Measurements from ENCODE around the gene CCDC192. TPM values are rescaled to one million over a fixed set of nuclear protein-coding genes. Genes with fewer than 3 reads are reported as not detected.

The CCDC192 gene
- total and polyA plus RNA-seq, 2 donors (not counting 3 experiments of a cell fraction or from before 2014, with no cell fraction given): not detected

DNA sequence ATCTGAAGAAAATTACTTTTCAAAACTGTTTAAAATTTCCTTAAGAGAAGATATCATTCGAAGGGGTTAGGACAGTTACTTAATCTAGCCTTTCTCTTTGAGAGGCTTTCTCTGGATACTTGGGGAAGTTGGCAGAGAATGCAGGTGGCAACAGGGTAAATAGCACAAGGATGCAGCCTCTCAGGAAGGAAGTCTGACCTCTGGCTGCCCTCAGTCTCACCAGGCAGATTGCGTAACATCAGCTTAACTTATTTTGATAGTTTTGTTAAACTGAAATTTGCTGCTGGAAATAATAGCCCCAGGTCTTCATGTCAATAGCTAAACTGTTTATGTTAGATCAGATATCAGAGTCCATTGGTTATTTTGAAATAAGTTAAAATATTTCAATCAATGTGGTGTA lies 20.4 kb downstream of the CCDC192 start:
- H3K4me2 ChIP-seq (ENCODE audit: insufficient read depth, low read length): peak overlapping the region; percentile 37
- H3K9ac ChIP-seq (replicated peaks; ENCODE audit: extremely low read depth, insufficient read depth, low read length): no peak overlapping the region
- TF ChIP-seq JUN (IDR thresholded peaks at IDR 0.05; ENCODE audit: borderline replicate concordance, insufficient read depth, insufficient read length, low read depth): peak; percentile 42
- TF ChIP-seq, protein P1, sequence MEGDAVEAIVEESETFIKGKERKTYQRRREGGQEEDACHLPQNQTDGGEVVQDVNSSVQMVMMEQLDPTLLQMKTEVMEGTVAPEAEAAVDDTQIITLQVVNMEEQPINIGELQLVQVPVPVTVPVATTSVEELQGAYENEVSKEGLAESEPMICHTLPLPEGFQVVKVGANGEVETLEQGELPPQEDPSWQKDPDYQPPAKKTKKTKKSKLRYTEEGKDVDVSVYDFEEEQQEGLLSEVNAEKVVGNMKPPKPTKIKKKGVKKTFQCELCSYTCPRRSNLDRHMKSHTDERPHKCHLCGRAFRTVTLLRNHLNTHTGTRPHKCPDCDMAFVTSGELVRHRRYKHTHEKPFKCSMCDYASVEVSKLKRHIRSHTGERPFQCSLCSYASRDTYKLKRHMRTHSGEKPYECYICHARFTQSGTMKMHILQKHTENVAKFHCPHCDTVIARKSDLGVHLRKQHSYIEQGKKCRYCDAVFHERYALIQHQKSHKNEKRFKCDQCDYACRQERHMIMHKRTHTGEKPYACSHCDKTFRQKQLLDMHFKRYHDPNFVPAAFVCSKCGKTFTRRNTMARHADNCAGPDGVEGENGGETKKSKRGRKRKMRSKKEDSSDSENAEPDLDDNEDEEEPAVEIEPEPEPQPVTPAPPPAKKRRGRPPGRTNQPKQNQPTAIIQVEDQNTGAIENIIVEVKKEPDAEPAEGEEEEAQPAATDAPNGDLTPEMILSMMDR (IDR thresholded peaks at IDR 0.05; ENCODE audit: extremely low read depth in 1 of 2, insufficient read depth in 1 of 2, low read depth in 1 of 2, low read length in 2 of 2): no peak
- no peak overlapping the region for H2AFZ ChIP-seq (ENCODE audit: low read depth, low read length)
- H3K9me3 ChIP-seq (replicated peaks; ENCODE audit: control insufficient read depth, insufficient read depth, low read length): no peaks in the 10 kb centered on the region
- H3K27ac ChIP-seq (ENCODE audit: insufficient read depth, low read depth, low read length): no peak overlapping the region
- POLR2A ChIA-PET: interaction anchor here (0.5 kb wide), 1 partner anchor 404 kb away, joined by 6 read pairs; no protein-coding TSS in a partner anchor
- H3K79me2 ChIP-seq (ENCODE audit: control insufficient read depth, insufficient read depth, low read length): no peaks in the 10 kb centered on the region
- FAIRE-seq (peak; percentile 87), DNase-seq (ENCODE audit: low read depth, low spot score) (peak; percentile 81)
- H4K20me1 ChIP-seq (replicated peaks; ENCODE audit: control insufficient read depth, extremely low read depth, insufficient read depth, low read length): no peaks in the 10 kb centered on the region
- no peak overlapping the region for H3K4me3 ChIP-seq (replicated peaks in 1 of 3; ENCODE audit: insufficient read depth in 1 of 3, low read depth in 1 of 3, low read length in 3 of 3)
- no peaks in the 10 kb centered on the region for H3K9me1 ChIP-seq (replicated peaks; ENCODE audit: control insufficient read depth, extremely low read depth, insufficient read depth, low read length)
- H3K4me1 ChIP-seq (ENCODE audit: control insufficient read depth, extremely low read depth, insufficient read depth, low read length): peaks cover 10% of the 10 kb centered on the region
- CTCF ChIA-PET: interaction anchor here (1.5 kb wide), 1 partner anchor 159 kb away, joined by 3 read pairs; no protein-coding TSS in a partner anchor
- intact Hi-C loops (cut with micrococcal nuclease) (loop anchor here (10.0 kb wide), 1 partner anchor 149 kb away; no protein-coding TSS in a partner anchor), dilution Hi-C loops (cut with MboI; ENCODE audit: extremely low pct_ligation_motif_present, low sequenced_read_pairs) (no loop called here)
- no peaks in the 10 kb centered on the region for H3K36me3 ChIP-seq (ENCODE audit: control insufficient read depth in 2 of 2, extremely low read depth in 1 of 2, insufficient read depth in 2 of 2, low read length in 2 of 2)
- no peaks in the 10 kb centered on the region for H3K27me3 ChIP-seq (ENCODE audit: control insufficient read depth in 2 of 2, insufficient read depth in 2 of 2, low read length in 2 of 2)
- BruUV-seq (replicated peaks): no TSS peak

DNA sequence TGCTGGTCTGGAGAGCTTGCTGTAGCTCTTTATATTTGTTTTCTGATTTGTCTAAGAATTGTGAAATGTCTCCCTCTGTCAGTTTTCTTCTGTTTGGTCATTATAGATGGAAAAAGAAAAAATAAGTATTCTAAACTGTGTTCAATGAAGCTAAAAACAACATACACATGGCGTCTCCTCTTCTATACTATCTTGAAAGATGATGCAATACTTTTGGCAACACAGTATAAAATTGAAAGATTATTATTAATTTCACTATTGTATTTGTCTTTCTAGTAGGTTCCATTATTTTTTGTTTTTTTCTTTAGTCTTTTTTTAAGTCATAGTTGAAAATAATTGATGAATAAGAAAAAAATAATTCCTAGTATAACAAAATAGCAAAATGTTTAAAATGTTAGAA lies 22.5 kb downstream of the CCDC192 start:
- Histone ChIP-seq H3K4me2 (ENCODE audit: insufficient read depth, low read length) (no peak overlapping the region), H3K79me2 (ENCODE audit: control insufficient read depth, insufficient read depth, low read length) (no peaks in the 10 kb centered on the region), H3K9ac (replicated peaks; ENCODE audit: extremely low read depth, insufficient read depth, low read length) (no peak overlapping the region), H3K9me3 (replicated peaks; ENCODE audit: control insufficient read depth, insufficient read depth, low read length) (no peaks in the 10 kb centered on the region), H3K27ac (ENCODE audit: insufficient read depth, low read depth, low read length) (no peak overlapping the region), H3K4me1 (ENCODE audit: control insufficient read depth, extremely low read depth, insufficient read depth, low read length) (peaks cover 10% of the 10 kb centered on the region), H4K20me1 (replicated peaks; ENCODE audit: control insufficient read depth, extremely low read depth, insufficient read depth, low read length) (no peaks in the 10 kb centered on the region), H3K9me1 (replicated peaks; ENCODE audit: control insufficient read depth, extremely low read depth, insufficient read depth, low read length) (no peaks in the 10 kb centered on the region), H3K27me3 (ENCODE audit: control insufficient read depth in 2 of 2, insufficient read depth in 2 of 2, low read length in 2 of 2) (no peaks in the 10 kb centered on the region), H3K4me3 (replicated peaks in 1 of 3; ENCODE audit: insufficient read depth in 1 of 3, low read depth in 1 of 3, low read length in 3 of 3) (no peak overlapping the region), H2AFZ (ENCODE audit: low read depth, low read length) (no peak overlapping the region), H3K36me3 (ENCODE audit: control insufficient read depth in 2 of 2, extremely low read depth in 1 of 2, insufficient read depth in 2 of 2, low read length in 2 of 2) (no peaks in the 10 kb centered on the region)
- dilution Hi-C loops (cut with MboI; ENCODE audit: extremely low pct_ligation_motif_present, low sequenced_read_pairs): no loop called here
- intact Hi-C loops (cut with micrococcal nuclease): loop anchor here (10.0 kb wide), 1 partner anchor 151 kb away; no protein-coding TSS in a partner anchor
- no peak for FAIRE-seq
- CTCF ChIA-PET: interaction anchor here (0.8 kb wide), 1 partner anchor 162 kb away, joined by 3 read pairs; no protein-coding TSS in a partner anchor
- BruUV-seq (replicated peaks): no TSS peak
- no peak for DNase-seq (ENCODE audit: low read depth, low spot score)
- POLR2A ChIA-PET: no interaction called here
- no peak for TF ChIP-seq POLR2A (IDR thresholded peaks at IDR 0.05; ENCODE audit: low read depth, low read length)

Measured in endothelial cell of umbilical vein (primary cell).